HepG2 (cell line): ENCODE measurements around the gene CREBBP. TPM values are rescaled to one million over a fixed set of nuclear protein-coding genes. Genes with fewer than 3 reads are reported as not detected.
A peak's percentile ranks its signal among the peaks of the same experiment; 100 is the strongest.

Experiments
- CHD2 ChIP-seq: IDR thresholded peaks from 2 replicates; pipeline ENCODE4 v1.6.1; 2011; ENCODE audit warnings: low read depth, low read length, improper control_type of control experiment
- HNF4G ChIP-seq, 2 experiments: sonication (generic) in 1 of 2; formaldehyde crosslinking in 1 of 2; IDR thresholded peaks; 2 replicates each; pipeline versions ENCODE4 v1.4.0 to v1.6.1; 2011 to 2020; ENCODE audit warnings: borderline replicate concordance in 2 of 2, low read depth in 2 of 2, mild to moderate bottlenecking in 2 of 2, low read length in 1 of 2, missing genetic modification reagents in 1 of 2, moderate library complexity in 1 of 2
- KDM1A ChIP-seq: IDR thresholded peaks from 2 replicates; pipeline ENCODE4 v1.6.1; 2016; ENCODE audit warnings: missing compliant biosample characterization
- LCORL ChIP-seq, 2 experiments: fragments of 450-650 bp in 1 of 2; sonication (generic) in 1 of 2; formaldehyde crosslinking in 1 of 2; IDR thresholded peaks; 2 replicates each; pipeline versions ENCODE4 v1.5.0 to v1.6.1; 2017 to 2020; ENCODE audit warnings: antibody characterized with exemption in 1 of 2, missing genetic modification reagents in 1 of 2
- MBD4 ChIP-seq: IDR thresholded peaks from 2 replicates; pipeline ENCODE4 v1.6.1; 2012; ENCODE audit warnings: low read length, inconsistent platforms, borderline replicate concordance
- MIER3 ChIP-seq: IDR thresholded peaks from 2 replicates; pipeline ENCODE4 v1.6.1; 2016; ENCODE audit warnings: missing compliant biosample characterization, borderline replicate concordance
- THAP7 ChIP-seq: sonication (generic); formaldehyde crosslinking; IDR thresholded peaks from 2 replicates; pipeline ENCODE4 v1.8.1; 2023; ENCODE audit warnings: mild to moderate bottlenecking, missing genetic modification reagents
- THRA ChIP-seq: sonication (generic); formaldehyde crosslinking; IDR thresholded peaks from 2 replicates; pipeline ENCODE4 v1.4.0; 2020; ENCODE audit warnings: missing genetic modification reagents, borderline replicate concordance
- ZBTB1 ChIP-seq: sonication (generic); formaldehyde crosslinking; IDR thresholded peaks from 2 replicates; pipeline ENCODE4 v1.4.0; 2020; ENCODE audit warnings: missing genetic modification reagents, borderline replicate concordance
- ZHX2 ChIP-seq, 2 experiments: sonication (generic) in 1 of 2; formaldehyde crosslinking in 1 of 2; IDR thresholded peaks; 2 replicates each; pipeline versions ENCODE4 v1.6.1 to v1.9.0; 2014 to 2022; ENCODE audit warnings: antibody characterized with exemption in 1 of 2, borderline replicate concordance in 1 of 2, inconsistent platforms in 1 of 2, low read depth in 1 of 2, missing genetic modification reagents in 1 of 2
- ZKSCAN5 ChIP-seq: sonication (generic); formaldehyde crosslinking; IDR thresholded peaks from 2 replicates; pipeline ENCODE4 v1.5.1; 2020; ENCODE audit warnings: mild to moderate bottlenecking, missing genetic modification reagents
- ZNF256 ChIP-seq: sonication (generic); formaldehyde crosslinking; conservative IDR thresholded peaks from 2 replicates; pipeline ENCODE4 v1.4.0; 2020; ENCODE audit warnings: missing genetic modification reagents
- ZNF329 ChIP-seq: sonication (generic); formaldehyde crosslinking; IDR thresholded peaks from 2 replicates; pipeline ENCODE4 v1.9.0; 2021; ENCODE audit warnings: low read depth, mild to moderate bottlenecking, missing genetic modification reagents
- ZNF432 ChIP-seq: sonication (generic); formaldehyde crosslinking; IDR thresholded peaks from 2 replicates; pipeline ENCODE4 v1.5.0; 2020; ENCODE audit warnings: missing genetic modification reagents, mild to moderate bottlenecking, borderline replicate concordance
- ZNF570 ChIP-seq: sonication (generic); formaldehyde crosslinking; IDR thresholded peaks from 2 replicates; pipeline ENCODE4 v1.4.0; 2020; ENCODE audit warnings: mild to moderate bottlenecking, missing genetic modification reagents, borderline replicate concordance
- ZNF605 ChIP-seq: sonication (generic); formaldehyde crosslinking; IDR thresholded peaks from 2 replicates; pipeline ENCODE4 v1.8.0; 2022; ENCODE audit warnings: mild to moderate bottlenecking, missing genetic modification reagents
- ZNF616 ChIP-seq: sonication (generic); formaldehyde crosslinking; IDR thresholded peaks from 2 replicates; pipeline ENCODE4 v1.5.0; 2020; ENCODE audit warnings: low read depth, mild to moderate bottlenecking, missing genetic modification reagents
- ZNF644 ChIP-seq: IDR thresholded peaks from 2 replicates; pipeline ENCODE4 v1.6.1; 2016; ENCODE audit warnings: low read depth
- ZNF703 ChIP-seq: sonication (generic); formaldehyde crosslinking; IDR thresholded peaks from 2 replicates; pipeline ENCODE4 v1.5.1; 2020; ENCODE audit warnings: missing genetic modification reagents, mild to moderate bottlenecking, moderate library complexity, borderline replicate concordance
- ZNF768 ChIP-seq: sonication (generic); formaldehyde crosslinking; IDR thresholded peaks from 2 replicates; pipeline ENCODE4 v1.4.0; 2020; ENCODE audit warnings: missing genetic modification reagents
- polyA plus RNA-seq, 8 experiments: library from polyadenylated mRNA; depleted of rRNA in 3 of 8; stranded (reverse) in 7 of 8; unstranded in 1 of 8; fragments of >200 nt; fragmentation: Illumina TruSeq in 4 of 8; extraction: Trizol in 4 of 8; gene quantifications; 2 replicates each; pipeline versions ENCODE4 v1.2.1 to v1.2.3, GENCODE V29; 2011 to 2016; ENCODE audit warnings: low read depth in 4 of 8, missing spikeins in 1 of 8, mixed read lengths in 1 of 8; ENCODE audit not compliant: insufficient read depth in 1 of 8
- total RNA-seq, 5 experiments: library from RNA; depleted of rRNA; stranded (reverse); fragments of >200 nt; fragmentation: Illumina TruSeq; extraction: Trizol; gene quantifications; 2 replicates each; pipeline ENCODE4 v1.2.3, GENCODE V29; 2016; ENCODE audit warnings: low read depth in 1 of 5

The CREBBP gene
- total and polyA plus RNA-seq, 2 of the 13 experiments (the other 11 are each of a cell fraction or from before 2014, with no cell fraction given) = 5.3 to 10.4 TPM

- TF ChIP-seq ZBTB1 (CRISPR knock-in tag) (no peak), KDM1A (CRISPR knock-in tag) (no peak), ZNF329 (peak; percentile 67; the same call in 1 of the 2 replicates), THAP7 (CRISPR knock-in tag) (no peak), ZNF768 (peak; percentile 50; the same call in 1 of the 2 replicates), ZNF256 (CRISPR knock-in tag) (no peak), ZNF605 (no peak; the same call in 1 of the 2 replicates), LCORL (IDR thresholded peaks at IDR 0.05) (no peak), LCORL (CRISPR knock-in tag; IDR thresholded peaks at IDR 0.05) (peak; percentile 82), ZNF570 (CRISPR knock-in tag) (no peak; the same call in 1 of the 2 replicates), HNF4G (IDR thresholded peaks at IDR 0.05; ENCODE audit: borderline replicate concordance, low read depth, low read length) (no peak), HNF4G (CRISPR knock-in tag; IDR thresholded peaks at IDR 0.05; ENCODE audit: borderline replicate concordance, low read depth) (peak; percentile 38; the same call in 1 of the 2 replicates), ZNF616 (CRISPR knock-in tag) (peak; percentile 80), ZNF703 (CRISPR knock-in tag) (no peak), CHD2 (peak; percentile 62), ZNF644 (no peak), THRA (CRISPR knock-in tag) (no peak), MBD4 (no peak), ZNF432 (no peak), ZHX2 (IDR thresholded peaks at IDR 0.05; ENCODE audit: low read depth) (no peak), ZHX2 (CRISPR knock-in tag; IDR thresholded peaks at IDR 0.05; ENCODE audit: borderline replicate concordance) (0 out of 2 replicates have a peak, but pooled peaks have one; percentile 33), MIER3 (CRISPR knock-in tag) (no peak), ZKSCAN5 (CRISPR knock-in tag) (no peak)
These were observed 163.1 kb downstream of the CREBBP start, which contains the start of gene TRAP1 (continued) for GRCh38 chr16:3717235-3718018.
